Measurements from ENCODE around the gene SVOPL.

Gene SVOPL

GRCh38 chr7:138579136-138579535 is 122.0 kb downstream of the SVOPL start:
- H3K36me3 ChIP-seq (ENCODE audit: control insufficient read depth, insufficient read depth, low read length) = peaks cover 98% of the 10 kb centered on the region
- no peaks in the 10 kb centered on the region for H3K27me3 ChIP-seq (ENCODE audit: control insufficient read depth, insufficient read depth, low read length)
- H3K4me3 ChIP-seq (ENCODE audit: low read depth, low read length) = no peak overlapping the region
- no peak overlapping the region for H3K9ac ChIP-seq (ENCODE audit: low read depth, low read length)
- no peak overlapping the region for H3K27ac ChIP-seq (ENCODE audit: low read depth, low read length)
- H3K9me3 ChIP-seq (ENCODE audit: control insufficient read depth, insufficient read depth, low read length) = no peaks in the 10 kb centered on the region
- H3K4me1 ChIP-seq (ENCODE audit: control insufficient read depth, insufficient read depth, low read length) = no peaks in the 10 kb centered on the region

DNA sequence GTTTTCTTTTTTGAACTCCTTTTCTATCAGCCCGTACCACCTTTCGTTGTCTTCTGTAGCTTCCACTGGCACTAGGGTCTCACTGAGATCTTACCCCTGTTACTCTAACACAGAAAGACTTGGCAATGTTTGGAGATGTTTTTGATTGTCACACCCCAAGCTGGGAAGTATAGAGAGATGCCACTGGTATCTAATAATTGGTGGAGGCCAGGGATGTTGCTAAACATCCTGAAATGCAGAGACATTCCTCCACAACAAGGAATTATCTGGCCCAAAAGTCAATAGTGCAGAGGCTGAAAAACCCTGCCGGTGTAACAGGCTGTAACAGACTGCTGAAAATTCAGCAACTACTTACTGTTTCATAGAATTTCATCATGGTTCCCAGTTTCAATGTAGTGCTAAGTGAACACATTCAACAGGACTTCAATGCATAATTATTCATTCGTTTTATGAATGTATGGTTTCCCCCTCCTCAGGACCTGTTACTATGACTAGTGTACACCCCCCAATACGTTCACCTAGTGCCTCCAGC is 125.2 kb downstream of the SVOPL start:
- Histone ChIP-seq H3K4me3 (ENCODE audit: low read depth, low read length) (no peak overlapping the region), H3K36me3 (ENCODE audit: control insufficient read depth, insufficient read depth, low read length) (peaks cover 100% of the 10 kb centered on the region), H3K9ac (ENCODE audit: low read depth, low read length) (no peak overlapping the region), H3K9me3 (ENCODE audit: control insufficient read depth, insufficient read depth, low read length) (no peaks in the 10 kb centered on the region), H3K27me3 (ENCODE audit: control insufficient read depth, insufficient read depth, low read length) (no peaks in the 10 kb centered on the region), H3K27ac (ENCODE audit: low read depth, low read length) (peak overlapping the region; percentile 5), H3K4me1 (ENCODE audit: control insufficient read depth, insufficient read depth, low read length) (no peaks in the 10 kb centered on the region)

DNA sequence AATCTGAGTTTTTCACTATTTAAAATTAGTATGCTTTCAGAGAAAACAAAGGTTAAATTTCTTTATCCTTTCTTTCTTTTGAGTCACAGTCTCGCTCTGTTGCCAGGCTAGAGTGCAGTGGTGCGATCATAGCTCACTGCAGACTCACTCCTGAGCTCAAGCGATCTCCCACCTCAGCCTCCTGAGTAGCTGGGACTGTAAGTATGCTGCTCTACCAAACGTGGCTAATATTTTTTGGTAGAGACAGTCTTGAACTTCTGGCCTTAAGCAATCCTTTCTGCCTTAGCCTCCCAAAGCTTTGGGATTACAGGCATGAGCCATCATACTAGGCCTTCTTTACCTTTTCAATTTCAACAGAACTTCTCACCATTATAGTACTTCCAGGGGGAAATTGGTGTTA is 127.4 kb downstream of the SVOPL start:
- Histone ChIP-seq H3K9ac (ENCODE audit: low read depth, low read length) (no peak overlapping the region), H3K4me1 (ENCODE audit: control insufficient read depth, insufficient read depth, low read length) (no peaks in the 10 kb centered on the region), H3K4me3 (ENCODE audit: low read depth, low read length) (no peak overlapping the region), H3K27me3 (ENCODE audit: control insufficient read depth, insufficient read depth, low read length) (no peaks in the 10 kb centered on the region), H3K9me3 (ENCODE audit: control insufficient read depth, insufficient read depth, low read length) (no peaks in the 10 kb centered on the region), H3K27ac (ENCODE audit: low read depth, low read length) (no peak overlapping the region), H3K36me3 (ENCODE audit: control insufficient read depth, insufficient read depth, low read length) (peaks cover 100% of the 10 kb centered on the region)

- Histone ChIP-seq H3K36me3 (ENCODE audit: control insufficient read depth, insufficient read depth, low read length) (peaks cover 100% of the 10 kb centered on the region), H3K4me3 (ENCODE audit: low read depth, low read length) (no peak overlapping the region), H3K27ac (ENCODE audit: low read depth, low read length) (no peak overlapping the region), H3K9me3 (ENCODE audit: control insufficient read depth, insufficient read depth, low read length) (0 out of 2 replicates have a peak, but pooled peaks cover under 1% of the 10 kb centered on the region), H3K27me3 (ENCODE audit: control insufficient read depth, insufficient read depth, low read length) (no peaks in the 10 kb centered on the region), H3K9ac (ENCODE audit: low read depth, low read length) (no peak overlapping the region), H3K4me1 (ENCODE audit: control insufficient read depth, insufficient read depth, low read length) (no peaks in the 10 kb centered on the region)
Observed at GRCh38 chr7:138570715-138571114, 130.4 kb downstream of the SVOPL start.

DNA sequence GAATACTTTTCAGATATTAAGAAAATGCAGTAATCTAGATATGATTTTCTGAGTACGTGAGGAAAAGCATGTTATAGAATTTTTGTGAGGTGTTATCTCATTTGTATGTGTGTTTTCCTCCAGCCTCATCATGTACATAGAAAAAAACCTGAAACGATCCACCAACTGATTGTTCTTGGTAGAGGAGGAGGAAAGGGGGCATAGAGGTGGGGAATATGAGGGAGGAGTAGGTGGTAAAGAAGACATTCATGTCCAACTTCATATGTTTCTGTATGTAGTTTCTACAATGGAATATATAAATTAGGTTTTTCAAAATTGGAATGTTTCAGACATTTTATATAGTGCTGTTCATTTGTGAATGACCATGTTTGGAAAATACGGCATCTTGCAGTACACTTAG is 131.7 kb downstream of the SVOPL start:
- Histone ChIP-seq H3K27me3 (ENCODE audit: control insufficient read depth, insufficient read depth, low read length) (no peaks in the 10 kb centered on the region), H3K27ac (ENCODE audit: low read depth, low read length) (no peak overlapping the region), H3K4me1 (ENCODE audit: control insufficient read depth, insufficient read depth, low read length) (no peaks in the 10 kb centered on the region), H3K36me3 (ENCODE audit: control insufficient read depth, insufficient read depth, low read length) (peaks cover 100% of the 10 kb centered on the region), H3K9ac (ENCODE audit: low read depth, low read length) (no peak overlapping the region), H3K9me3 (ENCODE audit: control insufficient read depth, insufficient read depth, low read length) (peaks cover 13% of the 10 kb centered on the region), H3K4me3 (ENCODE audit: low read depth, low read length) (no peak overlapping the region)

DNA sequence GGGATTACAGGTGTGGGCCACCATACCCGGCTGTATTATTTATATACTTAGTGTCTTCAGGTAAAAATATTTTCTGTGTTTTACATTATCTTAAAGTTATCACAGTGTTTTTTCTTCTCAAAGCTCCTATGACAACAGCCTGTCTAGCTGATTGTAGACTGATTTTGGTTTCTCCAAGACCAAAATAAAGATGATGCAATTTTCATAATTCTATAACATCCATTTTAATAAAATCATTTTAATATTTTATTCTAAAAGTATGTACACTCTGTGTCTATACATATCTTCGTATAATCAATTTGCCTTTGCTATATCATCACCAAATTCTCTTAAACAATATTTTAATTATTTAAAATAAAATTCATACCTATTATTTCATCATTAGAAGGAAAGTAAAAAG is 132.5 kb downstream of the SVOPL start:
- no peak overlapping the region for H3K27ac ChIP-seq (ENCODE audit: low read depth, low read length)

DNA sequence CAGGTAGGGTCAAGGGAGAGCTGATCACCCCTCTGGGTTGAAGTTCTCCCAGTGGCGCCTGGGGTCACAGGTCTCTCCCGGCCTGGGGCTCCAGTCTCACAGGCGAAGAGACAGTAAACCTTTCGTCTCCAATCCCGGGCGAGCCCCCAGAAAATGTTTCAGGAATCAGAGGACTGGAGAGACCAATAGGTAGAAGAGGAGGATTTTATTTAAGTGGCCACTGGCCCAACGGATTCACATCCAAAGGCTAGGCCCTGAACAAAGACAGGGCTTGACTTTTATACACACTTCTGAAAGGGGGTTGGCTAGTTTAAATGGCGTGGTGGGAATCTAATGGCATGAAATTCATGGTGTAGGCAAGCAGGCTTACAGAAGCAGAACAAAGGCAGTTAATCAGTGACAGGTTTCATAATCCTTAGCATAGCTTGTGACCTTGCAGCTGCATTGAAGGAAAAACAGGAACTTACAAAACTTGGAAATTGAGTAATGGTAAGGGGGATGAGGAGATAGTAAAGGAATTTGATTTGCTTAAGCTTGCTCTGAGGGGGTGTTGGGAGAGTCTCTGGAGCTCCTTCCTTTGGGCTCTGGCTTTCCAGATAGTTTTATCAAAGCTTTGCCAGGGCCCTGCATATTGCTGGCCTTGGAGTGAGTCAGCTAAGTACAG is 135.6 kb downstream of the SVOPL start:
- no peaks in the 10 kb centered on the region for H3K4me1 ChIP-seq (ENCODE audit: control insufficient read depth, insufficient read depth, low read length)
- peak overlapping the region; percentile 4 for H3K27ac ChIP-seq (ENCODE audit: low read depth, low read length)
- peaks cover 33% of the 10 kb centered on the region for H3K9me3 ChIP-seq (ENCODE audit: control insufficient read depth, insufficient read depth, low read length)
- H3K9ac ChIP-seq (ENCODE audit: low read depth, low read length) = no peak overlapping the region
- peaks cover 100% of the 10 kb centered on the region for H3K36me3 ChIP-seq (ENCODE audit: control insufficient read depth, insufficient read depth, low read length)
- no peaks in the 10 kb centered on the region for H3K27me3 ChIP-seq (ENCODE audit: control insufficient read depth, insufficient read depth, low read length)
- H3K4me3 ChIP-seq (ENCODE audit: low read depth, low read length) = no peak overlapping the region

More for the DNA sequence above, 132.5 kb downstream of the SVOPL start:
- H3K36me3 ChIP-seq (ENCODE audit: control insufficient read depth, insufficient read depth, low read length) = peaks cover 100% of the 10 kb centered on the region
- no peak overlapping the region for H3K4me3 ChIP-seq (ENCODE audit: low read depth, low read length)
- H3K27me3 ChIP-seq (ENCODE audit: control insufficient read depth, insufficient read depth, low read length) = no peaks in the 10 kb centered on the region
- H3K9me3 ChIP-seq (ENCODE audit: control insufficient read depth, insufficient read depth, low read length) = peaks cover 21% of the 10 kb centered on the region
- H3K4me1 ChIP-seq (ENCODE audit: control insufficient read depth, insufficient read depth, low read length) = no peaks in the 10 kb centered on the region
- no peak overlapping the region for H3K9ac ChIP-seq (ENCODE audit: low read depth, low read length)

DNA sequence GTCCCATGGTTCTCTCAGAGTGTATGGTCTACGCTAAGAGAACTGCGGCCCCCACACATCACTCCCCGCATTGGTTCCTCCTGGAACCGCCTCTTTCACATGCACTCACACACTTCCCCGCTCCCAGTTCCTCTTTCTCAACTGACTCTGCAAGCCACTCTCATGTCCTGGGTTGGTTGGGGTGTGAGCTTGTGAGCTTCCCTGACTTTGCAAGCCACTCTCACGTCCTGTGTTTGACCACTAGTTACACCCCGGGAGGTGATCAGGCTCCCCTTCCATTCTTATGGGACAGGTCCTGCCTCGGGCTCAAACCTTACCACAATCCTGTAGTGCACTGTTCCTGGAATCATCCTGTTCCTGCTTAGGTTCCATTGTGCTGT is 136.1 kb downstream of the SVOPL start:
- peaks cover 100% of the 10 kb centered on the region for H3K36me3 ChIP-seq (ENCODE audit: control insufficient read depth, insufficient read depth, low read length)
- H3K27me3 ChIP-seq (ENCODE audit: control insufficient read depth, insufficient read depth, low read length) = no peaks in the 10 kb centered on the region
- peaks cover 33% of the 10 kb centered on the region for H3K9me3 ChIP-seq (ENCODE audit: control insufficient read depth, insufficient read depth, low read length)
- H3K27ac ChIP-seq (ENCODE audit: low read depth, low read length) = no peak overlapping the region
- H3K9ac ChIP-seq (ENCODE audit: low read depth, low read length) = no peak overlapping the region
- no peak overlapping the region for H3K4me3 ChIP-seq (ENCODE audit: low read depth, low read length)
- H3K4me1 ChIP-seq (ENCODE audit: control insufficient read depth, insufficient read depth, low read length) = no peaks in the 10 kb centered on the region

DNA sequence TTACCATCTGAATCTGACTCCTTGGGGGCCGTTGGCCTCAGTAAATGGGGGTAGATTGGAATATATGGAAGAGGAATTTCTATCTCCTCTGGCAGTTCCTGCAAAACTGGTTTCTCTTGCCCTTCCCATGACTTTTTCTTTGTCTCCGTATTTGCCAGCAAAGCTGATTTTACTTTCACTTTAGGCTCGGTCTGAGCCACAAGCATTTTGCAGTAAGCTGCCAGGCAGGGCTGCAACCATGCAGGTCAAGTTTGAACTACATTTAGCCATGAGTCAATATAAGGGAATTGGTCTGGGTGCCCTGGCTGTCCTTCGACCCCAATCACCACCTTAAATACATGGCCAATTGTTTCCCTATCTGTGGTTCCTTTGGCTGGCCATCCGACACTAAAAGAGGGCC is 136.8 kb downstream of the SVOPL start:
- peaks cover 35% of the 10 kb centered on the region for H3K9me3 ChIP-seq (ENCODE audit: control insufficient read depth, insufficient read depth, low read length)
- H3K4me3 ChIP-seq (ENCODE audit: low read depth, low read length) = no peak overlapping the region
- no peaks in the 10 kb centered on the region for H3K4me1 ChIP-seq (ENCODE audit: control insufficient read depth, insufficient read depth, low read length)
- no peak overlapping the region for H3K9ac ChIP-seq (ENCODE audit: low read depth, low read length)
- peaks cover 100% of the 10 kb centered on the region for H3K36me3 ChIP-seq (ENCODE audit: control insufficient read depth, insufficient read depth, low read length)
- no peaks in the 10 kb centered on the region for H3K27me3 ChIP-seq (ENCODE audit: control insufficient read depth, insufficient read depth, low read length)
- H3K27ac ChIP-seq (ENCODE audit: low read depth, low read length) = no peak overlapping the region

- Histone ChIP-seq H3K27ac (ENCODE audit: low read depth, low read length) (no peak overlapping the region), H3K9ac (ENCODE audit: low read depth, low read length) (no peak overlapping the region), H3K36me3 (ENCODE audit: control insufficient read depth, insufficient read depth, low read length) (peaks cover 100% of the 10 kb centered on the region), H3K9me3 (ENCODE audit: control insufficient read depth, insufficient read depth, low read length) (peaks cover 35% of the 10 kb centered on the region), H3K4me3 (ENCODE audit: low read depth, low read length) (no peak overlapping the region), H3K27me3 (ENCODE audit: control insufficient read depth, insufficient read depth, low read length) (no peaks in the 10 kb centered on the region), H3K4me1 (ENCODE audit: control insufficient read depth, insufficient read depth, low read length) (no peaks in the 10 kb centered on the region)
Observed at GRCh38 chr7:138563808-138564207, 137.4 kb downstream of the SVOPL start.

- no peak overlapping the region for H3K4me3 ChIP-seq (ENCODE audit: low read depth, low read length)
- H3K36me3 ChIP-seq (ENCODE audit: control insufficient read depth, insufficient read depth, low read length) = peaks cover 99% of the 10 kb centered on the region
- no peak overlapping the region for H3K9ac ChIP-seq (ENCODE audit: low read depth, low read length)
- no peak overlapping the region for H3K27ac ChIP-seq (ENCODE audit: low read depth, low read length)
- no peaks in the 10 kb centered on the region for H3K27me3 ChIP-seq (ENCODE audit: control insufficient read depth, insufficient read depth, low read length)
- H3K9me3 ChIP-seq (ENCODE audit: control insufficient read depth, insufficient read depth, low read length) = peaks cover 49% of the 10 kb centered on the region
- no peaks in the 10 kb centered on the region for H3K4me1 ChIP-seq (ENCODE audit: control insufficient read depth, insufficient read depth, low read length)
Observed at GRCh38 chr7:138559448-138559847, 141.7 kb downstream of the SVOPL start.
